Panc1 (cell line): ENCODE results near the gene MAP6D1. TPM values are rescaled to one million over a fixed set of nuclear protein-coding genes. Genes with fewer than 3 reads are reported as not detected.

Source experiments
- ATAC-seq: fragments of 200-7000 bp; cut with Tn5 transposase; 2 replicates; pipeline ENCODE4 v1.9.1; 2020; ENCODE audit warnings: mild to moderate bottlenecking, moderate library complexity
- BruUV-seq: library from RNA; stranded (reverse); fragments of 400-500 nt; replicated peaks from 2 replicates; lab custom pipeline; 2021; lab: Mats Ljungman, UMichigan
- CTCF ChIA-PET: fragments of 300-600 bp; sonication (Branson Sonifier 250); formaldehyde crosslinking; loops from one replicate; lab custom pipeline; 2022; ENCODE audit warnings: antibody characterized with exemption; lab: Charles Lee
- POLR2A ChIA-PET: fragments of 300-600 bp; sonication (Branson Sonifier 250); formaldehyde crosslinking; loops from one replicate; lab custom pipeline; 2022; ENCODE audit warnings: antibody characterized with exemption; lab: Charles Lee
- DNase-seq: peaks from one replicate; pipeline ENCODE4 v3.0.0-alpha.2; 2010; ENCODE audit warnings: low read depth, low spot score
- H3K27ac ChIP-seq: 2 replicates; pipeline ENCODE4 v1.5.1; 2011; ENCODE audit warnings: mild to moderate bottlenecking, low read length, inconsistent platforms
- H3K27me3 ChIP-seq: fragments of 200-500 bp; sonication (Bioruptor generic); 2 replicates; pipeline ENCODE4 v1.6.0; 2014; ENCODE audit warnings: low read length, inconsistent platforms; ENCODE audit not compliant: control insufficient read depth, insufficient read depth
- H3K36me3 ChIP-seq: fragments of 200-500 bp; sonication (Bioruptor generic); 2 replicates; pipeline ENCODE4 v1.5.1; 2014; ENCODE audit warnings: inconsistent platforms, mild to moderate bottlenecking, low read length, moderate library complexity; ENCODE audit not compliant: control insufficient read depth, insufficient read depth
- H3K4me1 ChIP-seq: 2 replicates; pipeline ENCODE4 v1.5.1; 2011; ENCODE audit warnings: inconsistent platforms, mild to moderate bottlenecking, low read length, moderate library complexity; ENCODE audit not compliant: control insufficient read depth, insufficient read depth
- H3K4me3 ChIP-seq, 2 experiments: 2 replicates each; pipeline ENCODE4 v1.5.1; 2011 to 2012; ENCODE audit warnings: low read depth in 2 of 2, low read length in 2 of 2, mild to moderate bottlenecking in 2 of 2, inconsistent platforms in 1 of 2, moderate library complexity in 1 of 2
- H3K9me3 ChIP-seq: fragments of 200-500 bp; sonication (Bioruptor generic); 2 replicates; pipeline ENCODE4 v1.5.1; 2014; ENCODE audit warnings: low read depth, mild to moderate bottlenecking, inconsistent platforms, low read length, moderate library complexity; ENCODE audit not compliant: control insufficient read depth, insufficient read depth
- POLR2AphosphoS5 ChIP-seq: IDR thresholded peaks from 2 replicates; pipeline ENCODE4 v1.6.1; 2012; ENCODE audit warnings: mild to moderate bottlenecking, low read depth, low read length, moderate library complexity
- SIN3A ChIP-seq: IDR thresholded peaks from 2 replicates; pipeline ENCODE4 v1.6.1; 2012; ENCODE audit warnings: low read depth, mild to moderate bottlenecking, low read length, moderate library complexity, borderline replicate concordance; ENCODE audit not compliant: insufficient read depth
- TCF7L2 ChIP-seq: IDR thresholded peaks from 2 replicates; pipeline ENCODE4 v1.6.1; 2011; ENCODE audit warnings: mild to moderate bottlenecking, low read depth, low read length, inconsistent platforms
- in situ Hi-C: cut with HindIII; loops from 2 replicates; pipeline ENCODE4 v1.10.0; 2016; ENCODE audit warnings: low sequenced_read_pairs, low pct_unique_long_range_greater_than_20kb
- intact Hi-C: fragments of 100-400 bp; cut with micrococcal nuclease; formaldehyde crosslinking; loops from one replicate; pipeline ENCODE4 v1.10.0; 2022; ENCODE audit not compliant: unreplicated experiment
- total RNA-seq: library from RNA; stranded (reverse); gene quantifications from one replicate; pipeline ENCODE4 v1.2.1, GENCODE V29; 2021; ENCODE audit not compliant: unreplicated experiment
- TF ChIP-seq, protein P1 (sequence below): fragments of 450-650 bp; IDR thresholded peaks from 2 replicates; pipeline ENCODE4 v1.5.1; 2017; ENCODE audit warnings: mild to moderate bottlenecking
- TF ChIP-seq, protein P2 (sequence below), 2 experiments: IDR thresholded peaks; 2 replicates each; pipeline ENCODE4 v1.6.1; 2011 to 2012; ENCODE audit warnings: low read depth in 2 of 2, control low read depth in 1 of 2, low read length in 1 of 2, mild to moderate bottlenecking in 1 of 2, moderate library complexity in 1 of 2; ENCODE audit not compliant: insufficient read depth in 1 of 2

The MAP6D1 gene
- total RNA-seq, 1 experiment from 2014 or later, result 7.9 TPM

DNA sequence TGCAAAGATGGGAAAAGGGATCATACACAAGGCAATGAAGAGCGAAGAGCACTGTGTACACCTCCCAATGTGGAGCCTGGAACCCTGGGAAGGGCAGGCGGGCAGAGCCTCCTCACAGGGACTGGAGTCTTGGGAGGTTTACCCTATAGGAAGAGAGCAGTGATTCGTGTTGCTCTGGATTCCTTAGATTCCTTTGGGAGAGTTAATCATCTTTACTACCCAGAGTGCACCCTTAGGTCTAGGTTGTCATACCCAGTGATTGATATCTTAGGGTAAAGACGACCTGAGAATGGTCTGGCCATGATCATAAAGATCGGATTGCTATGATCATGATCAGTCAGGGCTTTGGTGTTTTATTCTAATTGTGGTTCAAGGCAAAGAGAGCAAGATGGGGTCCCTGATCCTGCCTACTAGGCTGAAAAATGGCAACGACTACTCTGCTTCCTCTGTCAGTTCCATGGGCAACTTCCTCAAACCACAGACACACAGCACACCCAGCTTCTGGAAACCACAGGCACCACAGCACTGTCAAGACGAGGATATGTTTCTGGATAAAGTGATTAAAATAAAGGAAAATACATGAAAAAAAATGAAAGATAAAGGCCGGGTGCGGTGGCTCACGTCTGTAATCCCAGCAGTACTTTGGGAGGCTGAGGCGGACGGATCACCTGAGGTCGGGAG lies 20.4 kb upstream of the MAP6D1 start:
- CTCF ChIA-PET, result no interaction called here
- TF ChIP-seq, protein P1, sequence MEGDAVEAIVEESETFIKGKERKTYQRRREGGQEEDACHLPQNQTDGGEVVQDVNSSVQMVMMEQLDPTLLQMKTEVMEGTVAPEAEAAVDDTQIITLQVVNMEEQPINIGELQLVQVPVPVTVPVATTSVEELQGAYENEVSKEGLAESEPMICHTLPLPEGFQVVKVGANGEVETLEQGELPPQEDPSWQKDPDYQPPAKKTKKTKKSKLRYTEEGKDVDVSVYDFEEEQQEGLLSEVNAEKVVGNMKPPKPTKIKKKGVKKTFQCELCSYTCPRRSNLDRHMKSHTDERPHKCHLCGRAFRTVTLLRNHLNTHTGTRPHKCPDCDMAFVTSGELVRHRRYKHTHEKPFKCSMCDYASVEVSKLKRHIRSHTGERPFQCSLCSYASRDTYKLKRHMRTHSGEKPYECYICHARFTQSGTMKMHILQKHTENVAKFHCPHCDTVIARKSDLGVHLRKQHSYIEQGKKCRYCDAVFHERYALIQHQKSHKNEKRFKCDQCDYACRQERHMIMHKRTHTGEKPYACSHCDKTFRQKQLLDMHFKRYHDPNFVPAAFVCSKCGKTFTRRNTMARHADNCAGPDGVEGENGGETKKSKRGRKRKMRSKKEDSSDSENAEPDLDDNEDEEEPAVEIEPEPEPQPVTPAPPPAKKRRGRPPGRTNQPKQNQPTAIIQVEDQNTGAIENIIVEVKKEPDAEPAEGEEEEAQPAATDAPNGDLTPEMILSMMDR, result no peak
- TF ChIP-seq SIN3A (no peak), TCF7L2 (no peak), POLR2AphosphoS5 (no peak)
- TF ChIP-seq, protein P2, sequence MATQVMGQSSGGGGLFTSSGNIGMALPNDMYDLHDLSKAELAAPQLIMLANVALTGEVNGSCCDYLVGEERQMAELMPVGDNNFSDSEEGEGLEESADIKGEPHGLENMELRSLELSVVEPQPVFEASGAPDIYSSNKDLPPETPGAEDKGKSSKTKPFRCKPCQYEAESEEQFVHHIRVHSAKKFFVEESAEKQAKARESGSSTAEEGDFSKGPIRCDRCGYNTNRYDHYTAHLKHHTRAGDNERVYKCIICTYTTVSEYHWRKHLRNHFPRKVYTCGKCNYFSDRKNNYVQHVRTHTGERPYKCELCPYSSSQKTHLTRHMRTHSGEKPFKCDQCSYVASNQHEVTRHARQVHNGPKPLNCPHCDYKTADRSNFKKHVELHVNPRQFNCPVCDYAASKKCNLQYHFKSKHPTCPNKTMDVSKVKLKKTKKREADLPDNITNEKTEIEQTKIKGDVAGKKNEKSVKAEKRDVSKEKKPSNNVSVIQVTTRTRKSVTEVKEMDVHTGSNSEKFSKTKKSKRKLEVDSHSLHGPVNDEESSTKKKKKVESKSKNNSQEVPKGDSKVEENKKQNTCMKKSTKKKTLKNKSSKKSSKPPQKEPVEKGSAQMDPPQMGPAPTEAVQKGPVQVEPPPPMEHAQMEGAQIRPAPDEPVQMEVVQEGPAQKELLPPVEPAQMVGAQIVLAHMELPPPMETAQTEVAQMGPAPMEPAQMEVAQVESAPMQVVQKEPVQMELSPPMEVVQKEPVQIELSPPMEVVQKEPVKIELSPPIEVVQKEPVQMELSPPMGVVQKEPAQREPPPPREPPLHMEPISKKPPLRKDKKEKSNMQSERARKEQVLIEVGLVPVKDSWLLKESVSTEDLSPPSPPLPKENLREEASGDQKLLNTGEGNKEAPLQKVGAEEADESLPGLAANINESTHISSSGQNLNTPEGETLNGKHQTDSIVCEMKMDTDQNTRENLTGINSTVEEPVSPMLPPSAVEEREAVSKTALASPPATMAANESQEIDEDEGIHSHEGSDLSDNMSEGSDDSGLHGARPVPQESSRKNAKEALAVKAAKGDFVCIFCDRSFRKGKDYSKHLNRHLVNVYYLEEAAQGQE (IDR thresholded peaks at IDR 0.05; ENCODE audit: insufficient read depth in 1 of 2, low read depth in 2 of 2, low read length in 1 of 2), result no peak

DNA sequence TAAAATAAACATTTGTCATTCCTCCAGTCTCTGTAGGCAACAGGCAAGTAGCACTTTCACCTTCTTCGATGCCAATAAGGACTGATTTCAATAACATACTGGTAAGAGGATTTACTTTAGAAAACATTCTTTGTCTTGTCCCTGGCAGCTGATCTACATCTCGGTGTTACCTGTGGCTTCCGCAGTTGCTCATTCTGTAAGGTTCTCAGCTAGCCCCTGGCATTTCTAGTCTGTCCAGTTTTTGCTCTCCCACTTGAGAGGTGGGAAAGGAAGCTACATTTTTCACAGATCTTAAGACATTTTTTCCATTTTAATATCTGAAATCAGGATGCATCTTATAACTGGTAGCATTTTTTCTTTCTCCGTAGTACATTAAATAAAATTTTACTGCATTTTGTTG lies 19.7 kb upstream of the MAP6D1 start:
- intact Hi-C loops (no loop called here), in situ Hi-C loops (no loop called here)
- Histone ChIP-seq H3K36me3 (peaks cover 20% of the 10 kb centered on the region), H3K27ac (no peak overlapping the region), H3K4me1 (no peaks in the 10 kb centered on the region), H3K4me3 (no peak overlapping the region), H3K27me3 (no peaks in the 10 kb centered on the region), H3K9me3 (no peaks in the 10 kb centered on the region)
- no peak for DNase-seq
- no TSS peak for BruUV-seq
- ChIA-PET POLR2A (no interaction called here), CTCF (no interaction called here)
- ATAC-seq, result no peak
- TF ChIP-seq, protein P2 (IDR thresholded peaks at IDR 0.05; ENCODE audit: insufficient read depth in 1 of 2, low read depth in 2 of 2, low read length in 1 of 2), result no peak
- no peak for TF ChIP-seq TCF7L2
- TF ChIP-seq SIN3A, result no peak
- TF ChIP-seq POLR2AphosphoS5, result no peak
- TF ChIP-seq, protein P1, result no peak

More for the DNA sequence above, 20.4 kb upstream of the MAP6D1 start:
- in situ Hi-C loops, result no loop called here
- Histone ChIP-seq H3K4me3 (no peak overlapping the region), H3K4me1 (no peaks in the 10 kb centered on the region), H3K27ac (no peak overlapping the region), H3K36me3 (peaks cover 16% of the 10 kb centered on the region), H3K27me3 (no peaks in the 10 kb centered on the region), H3K9me3 (no peaks in the 10 kb centered on the region)
- POLR2A ChIA-PET, result no interaction called here
- no TSS peak for BruUV-seq
- DNase-seq, result no peak
- intact Hi-C loops, result no loop called here
- ATAC-seq, result 0 out of 2 replicates have a peak, but pooled peaks have one; percentile 45
